NCI-H82 (cell line): ENCODE data around the gene DCDC2C.
"Not testable (repeated sequence)": the region's sequence is repeated elsewhere in the genome, so short reads cannot be mapped to it uniquely, and the experiment has no call there.

ENCODE experiments used
- DNase-seq: peaks from one replicate; lab custom pipeline; 2025; lab: John Stamatoyannopoulos, UW

Gene DCDC2C, protein sequence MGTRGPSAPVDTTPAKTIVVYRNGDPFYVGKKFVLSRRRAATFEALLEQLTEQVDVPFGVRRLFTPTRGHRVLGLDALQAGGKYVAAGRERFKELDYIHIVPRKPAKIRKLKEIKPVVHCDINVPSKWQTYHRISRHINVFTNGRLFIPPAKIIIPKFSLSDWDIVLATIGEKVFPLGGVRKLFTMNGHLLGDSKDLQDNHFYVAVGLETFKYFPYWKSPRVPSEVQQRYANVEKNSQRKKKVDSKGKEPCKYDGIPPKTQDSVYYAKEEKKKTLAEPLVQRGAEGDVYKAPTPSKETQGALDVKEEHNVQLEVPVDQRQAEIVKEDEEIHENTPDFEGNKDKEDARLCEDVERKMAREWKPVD

DNA sequence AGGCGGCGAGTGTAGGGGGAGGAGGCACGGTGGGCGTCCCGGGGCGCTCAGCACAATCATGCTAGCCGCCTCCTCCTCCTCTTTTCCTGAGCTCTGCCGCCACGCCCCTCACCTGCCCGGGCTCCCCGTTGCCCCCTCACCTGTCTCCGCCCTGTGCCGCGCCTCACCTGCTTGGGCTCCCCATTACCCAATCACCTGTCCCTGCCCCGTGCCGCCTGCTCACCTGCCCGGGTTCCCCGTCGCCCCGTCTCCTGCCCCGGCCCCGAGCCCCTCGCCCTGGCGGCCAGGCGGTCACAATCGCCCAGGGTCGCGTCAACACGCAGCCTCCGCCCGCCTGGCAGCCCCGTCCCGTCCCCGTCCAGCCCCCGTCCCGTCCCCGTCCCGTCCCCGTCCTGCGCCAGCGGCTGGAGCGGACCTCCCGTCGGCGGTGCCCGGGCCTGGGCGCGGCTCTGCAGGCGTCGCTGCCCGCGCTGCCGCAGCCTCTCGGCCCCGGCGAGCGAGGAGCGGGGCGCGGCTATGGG lies at the start of gene DCDC2C:
Gene DCDC2C, plus strand, starts transcription at position 340 of the 521 bp plus-strand sequence. Its CDS starts 177 bp downstream, at position 517.
- no peak for DNase-seq

DNA sequence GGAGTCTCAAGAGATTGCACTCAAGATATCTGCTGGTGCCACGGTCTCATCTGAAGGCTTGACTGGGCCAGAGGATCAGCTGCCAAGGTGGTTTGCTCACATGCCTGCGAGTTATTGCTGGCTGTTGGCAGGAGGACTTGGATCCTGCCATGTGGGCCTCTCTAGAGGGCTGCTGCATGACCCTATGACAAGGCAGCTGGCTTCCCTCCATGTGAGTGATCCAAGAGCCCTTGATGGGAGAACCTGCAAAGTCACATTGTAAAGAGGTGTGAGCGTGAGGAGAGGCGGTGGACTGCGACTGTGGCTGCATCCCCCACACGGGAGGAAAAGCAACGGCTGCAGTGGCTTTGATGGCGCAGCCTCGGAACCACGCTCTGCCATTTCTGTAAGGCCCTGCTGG lies 49.4 kb upstream of the DCDC2C start:
- DNase-seq = no peak

DNA sequence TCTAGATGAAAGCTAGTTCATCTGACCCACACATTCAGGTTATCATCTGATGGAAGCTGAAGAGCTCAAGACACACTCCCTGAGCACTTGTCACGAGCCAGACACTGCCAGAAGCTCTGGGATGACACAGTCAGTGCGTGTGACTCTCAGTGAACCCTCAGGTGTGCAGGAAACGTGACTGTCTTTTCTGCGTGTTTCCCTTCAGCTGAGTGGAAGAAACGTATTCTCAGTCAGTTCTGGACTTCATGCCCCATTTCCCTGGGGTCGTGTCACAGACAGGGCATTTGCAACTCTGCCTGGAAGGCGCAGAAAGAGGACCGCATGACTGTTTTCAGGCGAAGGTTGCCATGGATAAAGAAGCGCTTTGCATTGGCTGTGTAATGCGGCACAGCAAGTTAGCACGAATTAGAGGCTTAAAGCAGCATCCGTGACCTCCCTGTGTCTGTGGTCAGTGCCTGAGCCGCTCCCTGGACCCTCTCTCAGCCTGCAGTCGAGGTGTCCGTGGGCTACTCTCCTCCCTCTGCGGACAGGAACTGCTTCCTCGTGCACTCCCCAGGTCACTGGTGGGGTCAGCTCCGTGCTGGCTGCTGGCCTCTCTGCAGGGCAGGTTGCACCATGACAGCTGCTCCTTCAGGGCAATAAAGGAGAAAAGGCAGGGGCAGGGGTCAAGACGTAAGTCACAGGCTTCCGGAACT lies 48.7 kb upstream of the DCDC2C start:
- DNase-seq = no peak

DNA sequence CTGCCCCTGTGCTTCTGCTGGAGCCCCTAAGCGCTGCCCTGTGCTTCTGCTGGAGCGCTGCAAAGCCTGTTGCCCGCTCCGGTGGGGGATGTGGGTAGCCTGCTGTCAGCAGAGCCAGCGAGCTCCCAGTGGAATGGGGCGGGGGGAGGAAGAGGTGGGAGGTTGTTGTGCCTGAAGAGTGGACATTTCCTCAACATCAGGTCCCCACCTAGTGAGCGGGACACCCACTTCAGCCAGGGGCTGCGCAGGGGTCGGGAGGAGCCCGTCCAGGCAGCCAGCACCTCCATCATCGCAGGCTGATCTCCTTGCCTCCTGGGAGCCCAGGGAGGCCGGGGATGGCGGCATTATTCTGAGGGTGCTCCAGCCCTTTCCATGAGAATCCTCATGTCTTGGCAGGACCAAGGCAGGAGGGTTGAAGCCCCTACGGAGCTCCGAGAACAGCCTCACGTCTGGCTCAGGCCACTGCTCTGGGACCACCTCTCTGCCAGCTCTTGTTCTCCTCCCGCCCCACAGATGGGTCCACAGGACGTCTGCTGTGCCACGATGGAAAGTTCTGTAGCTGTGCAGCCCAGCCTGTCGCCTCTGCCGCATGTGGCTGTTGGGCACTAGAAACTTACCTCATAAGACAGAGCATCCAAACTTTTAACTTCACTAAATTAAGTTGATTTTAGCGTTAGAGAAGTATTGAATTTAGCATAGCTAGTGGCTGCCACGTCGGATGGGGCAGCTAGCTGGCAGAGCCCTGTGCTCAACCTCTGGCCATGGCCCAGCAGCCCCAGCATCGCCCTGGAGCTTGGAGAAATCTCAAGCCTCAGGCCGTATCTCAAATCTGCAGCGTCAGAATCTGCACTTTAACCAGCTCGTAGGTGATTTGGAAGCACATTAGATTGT lies 47.3 kb upstream of the DCDC2C start:
- no peak for DNase-seq

DNA sequence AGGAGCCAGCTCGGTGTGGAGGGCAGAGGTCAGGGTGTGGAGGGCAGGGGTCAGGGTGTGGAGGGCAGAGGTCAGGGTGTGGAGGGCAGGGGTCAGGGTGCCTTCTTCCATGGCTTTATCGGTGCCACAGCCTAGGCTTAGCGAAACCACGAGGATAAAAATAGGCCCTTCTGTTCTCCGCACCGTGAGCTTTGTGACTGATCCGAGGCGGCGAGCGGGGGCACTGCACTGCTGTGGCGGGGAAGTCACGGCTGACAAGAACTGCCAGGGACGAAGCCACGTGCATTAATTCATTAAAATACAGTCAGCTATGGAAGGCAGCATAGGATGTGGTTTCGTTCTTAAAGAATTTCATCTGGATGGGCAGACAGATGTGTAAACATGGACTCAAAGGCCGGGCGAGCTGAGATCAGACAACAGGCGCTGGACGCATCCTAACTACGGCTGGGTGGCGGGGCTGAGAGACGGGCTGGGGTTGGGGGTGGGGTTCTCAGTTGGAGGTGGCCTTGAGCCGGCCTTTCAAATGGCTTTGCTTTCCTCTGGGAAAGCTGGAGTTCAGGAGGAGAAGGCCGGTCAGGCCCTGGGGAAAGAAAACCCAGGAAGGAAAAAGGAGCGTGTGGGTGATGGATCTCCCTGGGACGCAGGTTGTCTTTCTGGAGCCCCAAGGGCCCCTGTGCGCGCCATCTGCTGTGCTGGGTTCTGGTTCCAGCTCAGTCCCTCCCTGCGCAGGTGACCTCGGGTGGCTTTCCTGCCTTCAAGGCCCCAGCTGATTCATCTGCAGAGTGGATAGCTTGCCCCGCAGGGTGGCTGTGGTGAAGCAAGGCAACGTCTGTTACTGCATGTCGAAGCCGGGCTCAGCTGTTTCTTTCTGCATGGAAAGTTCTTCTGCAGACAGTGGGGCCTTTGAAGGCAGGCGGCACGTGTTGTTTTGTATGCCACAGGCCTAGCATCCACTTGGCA lies 46.3 kb upstream of the DCDC2C start:
- peak; percentile 40 for DNase-seq

DNA sequence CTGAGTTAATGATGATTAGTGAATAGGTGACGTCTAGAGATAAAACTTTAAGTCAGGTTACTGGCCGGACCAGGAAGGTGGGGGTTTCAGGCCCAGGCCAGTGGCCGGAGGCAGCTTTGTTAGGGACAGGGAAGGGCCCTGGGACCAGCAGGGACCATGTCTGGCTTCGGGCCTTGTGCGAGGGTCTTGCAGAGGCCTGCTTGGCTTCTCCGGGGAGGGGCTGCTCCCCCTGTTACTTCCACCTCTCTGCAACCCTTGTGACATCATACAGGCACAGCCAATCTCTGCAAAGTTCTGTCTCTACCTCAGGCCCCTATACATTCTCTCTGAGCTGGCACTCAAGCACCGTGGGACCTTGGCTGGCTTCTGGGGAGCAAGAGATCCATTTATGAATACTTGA lies 45.5 kb upstream of the DCDC2C start, which contains the start of gene ALLC:
Gene ALLC, plus strand, starts transcription at position 320 of the 400 bp plus-strand sequence. CDS start 12,958 bp downstream, outside the sequence.
- no peak for DNase-seq

DNA sequence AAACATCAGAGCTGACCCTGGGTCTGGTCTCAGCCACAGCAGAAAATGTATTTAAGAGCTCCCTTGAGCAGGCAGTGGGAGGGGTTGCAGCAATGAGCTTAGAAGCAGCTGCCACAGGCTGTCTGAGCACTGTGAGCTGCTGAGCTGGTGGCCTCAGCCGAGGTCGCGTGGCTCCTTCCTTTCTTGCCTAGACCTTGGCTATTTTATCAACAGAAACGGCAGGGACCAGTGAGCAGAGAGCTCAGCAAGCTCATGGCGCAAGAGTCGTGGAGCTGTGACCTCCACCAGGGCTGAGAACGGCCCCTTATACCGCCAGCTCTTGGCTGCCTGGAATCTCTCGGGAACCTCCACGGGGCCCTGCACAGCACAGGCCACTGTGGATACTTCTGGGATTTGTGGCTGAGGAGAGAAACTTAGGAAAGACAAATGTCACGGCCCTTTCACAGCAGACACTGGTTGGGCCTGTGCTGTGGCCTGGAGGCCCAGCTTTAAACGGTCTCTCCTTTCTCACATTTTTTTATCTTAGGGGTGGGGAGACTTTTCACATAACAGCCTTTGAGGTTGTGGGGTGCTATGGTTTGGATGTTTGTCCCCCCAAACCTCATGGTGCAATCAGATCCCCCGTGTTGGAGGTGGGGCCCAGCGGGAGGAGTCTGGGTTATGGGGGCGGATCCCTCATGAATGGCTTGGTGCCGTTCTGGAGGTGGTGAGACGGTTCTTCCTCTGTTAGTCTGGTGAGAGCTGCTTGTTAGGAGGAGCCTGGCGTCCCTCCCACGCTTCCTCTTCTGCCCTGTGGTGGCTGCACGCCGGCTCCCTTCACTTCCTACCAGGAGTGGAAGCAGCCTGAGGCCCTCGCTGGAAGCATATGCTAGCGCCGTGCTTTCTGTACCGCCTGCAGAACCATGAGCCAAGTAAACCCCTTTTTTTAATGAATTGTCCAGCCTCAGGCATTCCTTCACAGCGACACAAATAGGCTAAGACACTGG lies 43.6 kb upstream of the DCDC2C start:
- peak; percentile 93 for DNase-seq

DNA sequence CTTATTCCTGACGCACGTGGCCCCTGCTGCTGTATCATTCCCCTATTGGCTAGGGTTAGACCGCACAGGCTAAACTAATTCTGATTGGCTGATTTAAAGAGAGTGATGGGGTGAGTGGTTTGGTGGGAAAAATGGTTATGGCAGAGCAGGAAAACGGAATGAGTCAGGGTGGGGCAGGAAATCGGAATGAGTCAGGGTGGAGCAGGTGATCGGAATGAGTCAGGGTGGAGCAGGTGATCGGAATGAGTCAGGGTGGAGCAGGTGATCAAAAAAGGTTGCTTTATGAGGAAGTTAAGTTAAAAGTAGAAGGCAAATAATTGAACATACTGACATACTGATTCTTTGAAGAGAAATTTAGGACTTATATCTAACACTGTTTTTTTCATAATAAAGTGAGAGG lies 42.7 kb upstream of the DCDC2C start:
- DNase-seq = not testable (repeated sequence)

DNA sequence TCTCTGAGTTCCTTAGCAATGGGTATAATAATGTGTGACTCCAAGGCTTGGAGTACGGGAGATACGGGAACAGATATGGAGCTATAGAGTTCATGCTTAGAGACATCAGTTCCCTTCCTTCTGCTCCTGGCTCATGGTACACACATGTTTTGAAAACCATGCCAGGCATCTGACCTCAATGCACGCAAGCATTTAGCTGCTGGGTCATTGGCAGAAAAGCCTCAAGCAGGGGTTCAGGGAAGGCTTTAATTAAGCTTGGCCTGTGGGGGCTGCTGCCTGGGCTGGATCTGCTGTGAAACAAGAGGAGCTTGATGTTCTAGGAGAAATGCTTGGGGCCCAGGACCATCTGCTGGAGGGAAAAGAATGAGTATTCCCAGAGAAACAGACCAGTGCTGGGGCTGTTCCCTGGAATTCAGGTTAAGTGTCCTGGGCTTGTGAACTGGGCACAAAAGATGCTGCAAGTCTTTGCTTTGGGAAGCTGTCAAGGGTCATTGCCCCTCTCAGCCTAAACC lies 42.2 kb upstream of the DCDC2C start:
- no peak for DNase-seq

DNA sequence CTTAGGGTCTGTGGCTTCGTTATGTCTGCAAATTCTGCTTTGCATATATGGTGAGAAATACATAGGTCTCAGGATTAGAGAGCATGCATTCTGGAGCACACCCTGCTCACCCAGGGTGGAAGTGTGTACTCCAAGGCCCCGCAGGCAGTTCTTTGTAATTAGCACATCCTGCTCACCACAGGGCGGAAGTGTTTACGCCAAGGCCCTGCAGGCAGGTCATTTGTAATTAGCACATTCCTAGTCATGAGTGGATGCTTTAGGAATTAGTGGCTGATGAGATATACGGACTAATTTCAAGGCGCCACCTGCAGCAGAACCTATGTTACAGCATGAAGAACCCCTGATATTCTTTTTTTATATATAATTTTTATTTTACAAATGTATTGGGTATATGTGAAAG lies 41.1 kb upstream of the DCDC2C start:
- DNase-seq = peak; percentile 12

DNA sequence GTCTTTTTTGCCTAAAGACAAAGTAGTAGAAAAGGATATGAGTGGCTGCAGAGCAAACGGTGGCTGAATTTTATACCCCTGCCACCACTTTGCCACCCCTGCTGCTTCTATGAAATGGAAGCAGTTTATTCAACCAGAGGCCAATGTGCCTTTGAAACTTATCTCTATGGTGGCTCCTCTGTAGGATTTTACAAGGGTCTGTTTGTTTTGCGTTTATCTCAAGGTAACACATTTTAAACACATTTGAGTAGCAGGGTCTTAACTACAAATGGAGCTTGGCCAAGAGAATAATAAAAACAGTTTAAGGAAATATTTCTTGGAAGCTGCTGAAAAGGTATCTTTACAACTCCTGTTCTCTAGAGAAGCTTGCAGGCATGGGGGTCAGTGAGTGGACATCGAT lies 39.3 kb upstream of the DCDC2C start:
- DNase-seq = no peak

DNA sequence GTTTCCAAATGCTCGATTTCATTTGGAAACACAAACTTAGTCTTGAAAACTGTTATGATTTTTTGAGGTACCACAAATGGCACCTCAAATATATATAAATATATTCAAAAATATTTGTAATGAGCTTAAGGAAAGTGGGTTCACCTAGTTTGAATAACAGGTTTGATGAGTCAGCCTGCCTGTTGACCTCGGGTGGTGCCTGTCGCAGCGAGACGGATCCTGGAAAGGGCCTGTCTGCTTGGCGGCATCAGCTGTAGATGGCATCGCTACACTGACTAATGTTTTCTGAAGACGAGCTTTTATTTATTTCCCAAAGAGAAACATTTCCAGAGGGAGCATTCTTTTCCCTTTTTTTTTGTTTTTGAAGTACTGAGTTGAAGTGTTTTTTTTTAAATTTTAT lies 38.5 kb upstream of the DCDC2C start:
- no peak for DNase-seq

DNA sequence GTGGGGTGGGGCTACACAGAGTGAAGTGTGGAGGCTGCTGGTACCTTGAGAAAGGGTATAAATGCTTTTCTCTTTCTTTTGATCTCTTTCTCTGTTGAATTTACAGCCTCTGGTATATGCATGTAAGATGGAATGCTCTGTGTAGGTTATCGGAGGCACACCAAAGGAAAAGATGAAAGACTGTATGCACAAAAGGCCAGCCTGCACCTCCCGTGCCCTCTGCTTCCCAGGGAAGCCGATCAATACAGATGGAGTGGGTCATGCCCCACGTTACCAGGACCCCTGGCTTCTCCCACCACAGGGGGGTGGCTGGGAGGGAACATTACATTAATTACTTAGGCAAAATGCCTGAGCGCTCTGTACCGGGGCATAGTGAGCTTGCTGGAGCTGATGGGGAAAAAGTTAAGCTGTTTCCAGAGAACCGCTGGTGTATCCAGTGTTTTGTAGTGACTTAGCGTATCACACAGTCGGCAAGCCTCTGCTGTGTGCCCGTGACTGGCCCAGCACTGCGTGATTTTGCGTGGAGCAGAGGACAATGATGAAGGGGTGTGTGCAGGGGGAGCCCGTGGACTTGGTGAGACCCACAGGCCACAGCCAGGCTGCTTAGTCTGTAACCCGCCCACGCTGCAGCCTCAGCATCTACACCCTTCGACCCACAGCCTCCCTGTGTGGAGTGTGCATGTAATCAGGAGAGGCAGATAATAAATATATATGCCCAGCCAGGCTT lies 37.3 kb upstream of the DCDC2C start:
- no peak for DNase-seq

DNA sequence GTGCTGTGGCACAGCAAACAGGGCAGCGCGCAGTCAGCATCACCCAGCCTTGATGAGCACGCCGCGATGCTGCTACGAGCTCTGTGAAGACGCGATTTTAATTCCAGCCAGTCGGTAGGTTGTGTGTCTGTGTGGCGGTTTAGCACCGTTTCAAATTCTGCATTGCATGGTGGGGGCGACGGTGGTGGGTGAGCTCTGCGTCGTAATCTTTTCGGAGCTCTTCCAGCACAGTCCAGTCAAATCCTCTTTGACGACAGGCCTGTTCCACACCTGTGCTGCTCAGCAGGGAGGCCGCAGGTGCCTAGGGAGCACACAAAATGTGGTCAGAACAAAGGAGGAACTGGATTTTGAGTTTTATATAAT lies 36.8 kb upstream of the DCDC2C start:
- no peak for DNase-seq

DNA sequence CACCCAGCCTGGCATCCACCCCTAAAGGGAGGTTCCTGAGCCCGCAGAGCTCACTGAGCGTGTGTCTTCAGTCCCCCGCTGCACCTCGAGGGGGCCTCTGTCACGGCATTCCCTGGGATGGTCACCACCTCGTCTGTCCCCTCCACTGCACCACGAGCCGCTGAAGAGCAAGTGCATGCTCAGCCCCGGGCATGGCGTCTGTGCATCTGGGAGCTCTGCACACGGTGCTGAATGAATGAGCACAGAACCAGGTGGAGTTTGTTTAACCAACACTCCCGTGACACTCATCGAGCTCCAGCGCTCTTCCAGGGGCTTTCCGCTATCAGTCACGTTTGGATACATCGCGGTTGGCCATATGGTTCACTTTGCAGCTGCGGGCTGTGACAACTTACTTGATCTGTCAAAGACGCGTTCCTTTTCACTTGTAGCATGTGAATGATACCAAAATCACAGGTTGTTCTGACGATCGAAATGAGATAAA lies 36.2 kb upstream of the DCDC2C start:
- peak; percentile 28 for DNase-seq

DNA sequence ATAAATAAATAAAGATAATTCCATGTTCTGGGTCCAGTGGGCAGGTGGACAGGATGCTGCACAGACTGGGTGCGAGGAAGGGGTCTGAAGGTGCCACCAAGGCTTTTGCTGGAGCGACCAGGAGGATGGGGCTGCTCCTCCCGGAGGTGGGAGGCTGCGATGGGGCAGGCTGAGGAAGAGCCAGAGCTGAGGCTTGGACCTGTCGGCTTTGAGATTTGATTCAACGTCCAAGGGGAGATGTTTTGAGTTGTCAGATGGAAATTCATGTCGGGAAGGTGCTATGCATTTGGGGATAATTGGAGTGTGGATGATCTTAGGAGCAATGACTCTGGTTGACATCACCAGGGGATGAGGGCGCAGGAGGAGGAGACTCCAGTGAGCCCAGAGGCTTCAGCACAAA lies 33.7 kb upstream of the DCDC2C start:
- no peak for DNase-seq

DNA sequence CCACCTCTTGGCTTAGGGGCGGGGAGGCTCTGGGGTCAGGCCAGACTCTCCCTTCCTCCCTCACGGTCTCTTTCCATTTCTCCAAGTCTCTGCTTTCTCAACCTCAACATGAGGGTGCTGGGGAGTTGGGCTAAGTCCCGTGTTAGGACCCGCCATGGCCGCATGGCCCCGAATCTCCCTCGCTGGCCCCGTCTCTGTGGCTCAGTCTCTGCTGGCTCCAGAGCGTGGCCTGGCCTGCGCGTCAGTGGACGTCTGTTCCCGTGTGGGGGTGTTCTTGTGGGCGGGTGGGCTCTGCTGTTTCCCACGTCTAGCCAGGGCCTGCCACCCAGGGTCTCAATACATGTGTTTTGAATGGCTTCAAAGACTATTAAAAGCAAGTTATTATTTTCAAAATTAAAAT lies 33.0 kb upstream of the DCDC2C start:
- DNase-seq = no peak

DNA sequence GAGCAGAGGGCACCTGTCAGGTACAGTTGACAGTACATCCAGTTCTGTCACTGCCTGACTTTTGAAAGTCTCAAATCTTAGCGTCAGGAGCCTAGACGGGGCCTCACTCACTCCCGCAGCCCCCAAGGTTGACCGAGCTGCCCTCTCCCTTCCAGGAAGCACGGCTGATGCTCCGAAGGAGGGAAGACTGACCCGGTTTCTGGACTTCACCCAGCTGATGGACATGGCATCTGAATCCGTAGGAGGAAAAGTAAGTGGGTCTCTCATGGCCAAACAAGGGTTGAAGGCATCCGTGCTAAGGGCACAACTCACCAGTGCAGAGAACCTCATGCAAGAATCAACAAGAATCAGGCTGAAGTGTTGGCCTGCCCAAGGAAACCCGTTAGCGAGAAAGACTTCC lies 32.4 kb upstream of the DCDC2C start:
- no peak for DNase-seq
